ENCODE results near the gene PPIF.
A peak's percentile ranks its signal among the peaks of the same experiment; 100 is the strongest.

Gene PPIF

DNA sequence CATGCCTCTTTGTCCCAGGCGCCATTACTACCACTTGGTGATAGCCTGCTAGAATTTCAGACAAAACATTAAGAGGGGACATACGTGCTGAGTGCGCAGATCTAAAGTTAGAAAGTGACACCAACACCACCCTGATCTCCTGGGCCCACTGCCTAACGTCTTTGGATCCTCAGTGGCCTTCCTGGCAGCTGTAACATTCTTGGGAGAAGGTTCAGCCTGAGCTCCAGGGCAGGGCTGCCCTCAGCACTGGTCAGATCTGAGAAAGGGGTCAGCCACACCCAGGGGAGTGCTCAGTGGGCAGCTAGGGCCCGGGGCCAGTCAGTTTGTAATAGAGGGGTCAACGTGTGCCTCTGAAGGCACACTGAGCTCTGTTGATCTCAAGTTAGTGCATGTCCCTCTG lies 49.8 kb downstream of the PPIF start (continued):
- TF ChIP-seq, protein P1, sequence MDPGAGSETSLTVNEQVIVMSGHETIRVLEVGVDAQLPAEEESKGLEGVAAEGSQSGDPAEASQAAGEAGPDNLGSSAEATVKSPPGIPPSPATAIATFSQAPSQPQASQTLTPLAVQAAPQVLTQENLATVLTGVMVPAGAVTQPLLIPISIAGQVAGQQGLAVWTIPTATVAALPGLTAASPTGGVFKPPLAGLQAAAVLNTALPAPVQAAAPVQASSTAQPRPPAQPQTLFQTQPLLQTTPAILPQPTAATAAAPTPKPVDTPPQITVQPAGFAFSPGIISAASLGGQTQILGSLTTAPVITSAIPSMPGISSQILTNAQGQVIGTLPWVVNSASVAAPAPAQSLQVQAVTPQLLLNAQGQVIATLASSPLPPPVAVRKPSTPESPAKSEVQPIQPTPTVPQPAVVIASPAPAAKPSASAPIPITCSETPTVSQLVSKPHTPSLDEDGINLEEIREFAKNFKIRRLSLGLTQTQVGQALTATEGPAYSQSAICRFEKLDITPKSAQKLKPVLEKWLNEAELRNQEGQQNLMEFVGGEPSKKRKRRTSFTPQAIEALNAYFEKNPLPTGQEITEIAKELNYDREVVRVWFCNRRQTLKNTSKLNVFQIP (CRISPR knock-in tag; IDR thresholded peaks at IDR 0.05; ENCODE audit: borderline replicate concordance, low read depth): no peak
- no peak for TF ChIP-seq ZNF70 (CRISPR knock-in tag; IDR thresholded peaks at IDR 0.05)

DNA sequence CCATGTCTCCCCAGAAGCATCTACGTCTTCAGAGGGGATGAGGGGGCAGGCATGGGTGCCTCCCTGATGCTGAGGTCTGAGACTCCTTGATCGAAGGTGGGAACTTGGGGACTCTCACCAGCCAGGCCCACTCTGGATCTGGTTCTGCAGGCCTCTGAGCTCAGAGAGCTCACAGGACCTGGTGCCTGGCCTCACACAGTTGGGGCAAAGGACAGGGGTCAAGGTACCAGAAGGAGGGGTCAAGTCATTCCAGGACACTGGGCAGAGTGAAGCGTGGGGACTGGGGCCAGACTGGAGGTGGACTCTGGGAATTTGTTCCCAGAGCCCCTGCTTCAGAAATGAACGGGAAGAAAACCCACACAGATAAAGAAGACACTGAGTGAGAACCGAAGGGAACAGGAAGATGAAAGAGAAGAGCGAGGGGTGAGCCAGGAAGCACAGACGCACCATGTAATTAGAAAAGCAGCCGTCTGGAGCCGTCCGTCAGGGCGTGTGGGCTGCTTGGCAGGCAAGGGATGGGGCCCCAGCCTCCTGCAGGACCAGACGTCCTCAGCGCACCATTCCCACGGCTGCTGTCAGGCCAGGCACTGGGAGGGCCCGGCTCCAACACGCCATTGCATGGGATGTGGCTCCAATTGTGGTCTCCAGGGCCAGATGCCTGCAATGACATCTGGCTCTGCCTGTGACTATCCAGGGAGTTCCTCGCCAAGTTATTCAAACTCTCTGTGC lies 50.5 kb downstream of the PPIF start:
- ATAC-seq: no peak
- TF ChIP-seq TCF4 (CRISPR knock-in tag; IDR thresholded peaks at IDR 0.05; ENCODE audit: borderline replicate concordance): 0 out of 2 replicates have a peak, but pooled peaks have one; percentile 20
- TF ChIP-seq ZNF8 (CRISPR knock-in tag; IDR thresholded peaks at IDR 0.05): no peak
- no peak for TF ChIP-seq ISL1 (CRISPR knock-in tag; IDR thresholded peaks at IDR 0.05)
- TF ChIP-seq SNAI2 (CRISPR knock-in tag; IDR thresholded peaks at IDR 0.05): no peak
- no peak for TF ChIP-seq CSDC2 (CRISPR knock-in tag; IDR thresholded peaks at IDR 0.05)
- TF ChIP-seq ZFP30 (CRISPR knock-in tag; IDR thresholded peaks at IDR 0.05): no peak
- no peak for TF ChIP-seq ZC3H10 (CRISPR knock-in tag; IDR thresholded peaks at IDR 0.05)

- no peak for ATAC-seq
- TF ChIP-seq SNAI2 (CRISPR knock-in tag; IDR thresholded peaks at IDR 0.05) (no peak), ZNF8 (CRISPR knock-in tag; IDR thresholded peaks at IDR 0.05) (no peak), TOX (CRISPR knock-in tag; IDR thresholded peaks at IDR 0.05; ENCODE audit: borderline replicate concordance) (no peak), RARB (CRISPR knock-in tag; IDR thresholded peaks at IDR 0.05) (no peak)
Measured at GRCh38 chr10:79398642-79399041, 51.4 kb downstream of the PPIF start.

DNA sequence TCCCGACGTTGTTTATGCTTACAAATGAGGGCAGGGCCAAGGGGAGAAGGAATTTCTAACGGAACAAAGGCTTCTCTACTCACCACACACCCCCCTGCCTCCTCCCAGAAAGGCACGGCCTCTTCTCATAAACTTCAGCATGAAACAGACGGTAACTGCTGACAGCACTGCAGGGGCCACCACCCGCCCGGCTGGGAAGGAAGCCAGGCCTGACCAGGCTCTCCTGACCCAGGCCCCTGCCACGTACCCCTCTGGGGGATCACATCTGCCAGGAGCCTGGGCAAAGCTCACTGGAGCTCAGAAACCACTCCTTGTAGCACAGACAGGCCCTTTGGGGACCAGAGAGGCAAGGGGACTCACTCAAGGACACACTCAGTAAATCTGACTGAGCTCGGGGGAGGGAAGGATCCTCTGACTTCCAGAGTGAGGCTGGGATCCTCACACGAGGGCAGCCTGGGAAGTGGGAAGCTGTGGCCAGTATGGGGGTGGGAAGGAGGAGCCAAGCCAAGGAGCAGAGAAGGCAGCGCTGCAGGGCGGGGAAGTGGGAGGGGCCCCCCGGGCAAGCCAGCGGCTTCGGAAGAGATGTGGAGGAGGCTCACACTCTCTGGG lies 52.1 kb downstream of the PPIF start:
- no peak for TF ChIP-seq GLIS3 (CRISPR knock-in tag; IDR thresholded peaks at IDR 0.05)
- TF ChIP-seq ZNF70 (CRISPR knock-in tag; IDR thresholded peaks at IDR 0.05): no peak
- no peak for TF ChIP-seq PPARA (CRISPR knock-in tag; IDR thresholded peaks at IDR 0.05; ENCODE audit: borderline replicate concordance)
- TF ChIP-seq CSDC2 (CRISPR knock-in tag; IDR thresholded peaks at IDR 0.05): no peak
- no peak for TF ChIP-seq PATZ1 (CRISPR knock-in tag; IDR thresholded peaks at IDR 0.05; ENCODE audit: borderline replicate concordance)
- TF ChIP-seq ARNTL (CRISPR knock-in tag; IDR thresholded peaks at IDR 0.05; ENCODE audit: borderline replicate concordance, low read depth): no peak
- no peak for TF ChIP-seq ESRRG (CRISPR knock-in tag; IDR thresholded peaks at IDR 0.05)
- TF ChIP-seq ISL1 (CRISPR knock-in tag; IDR thresholded peaks at IDR 0.05): no peak
- TF ChIP-seq OSR1 (CRISPR knock-in tag; IDR thresholded peaks at IDR 0.05): no peak
- no peak for TF ChIP-seq ZNF565 (CRISPR knock-in tag; conservative IDR thresholded peaks at IDR 0.05; ENCODE audit: low read depth)
- TF ChIP-seq ZNF8 (CRISPR knock-in tag; IDR thresholded peaks at IDR 0.05): no peak
- no peak for TF ChIP-seq TCF4 (CRISPR knock-in tag; IDR thresholded peaks at IDR 0.05; ENCODE audit: borderline replicate concordance)
- peak; percentile 89 for ATAC-seq

GRCh38 chr10:79400146-79401004 lies 53.1 kb downstream of the PPIF start:
- peak; percentile 42 for ATAC-seq
- TF ChIP-seq ISL1 (CRISPR knock-in tag; IDR thresholded peaks at IDR 0.05) (0 out of 2 replicates have a peak, but pooled peaks have one; percentile 38), CSDC2 (CRISPR knock-in tag; IDR thresholded peaks at IDR 0.05) (no peak), CSRNP3 (CRISPR knock-in tag; IDR thresholded peaks at IDR 0.05) (no peak), ZNF8 (CRISPR knock-in tag; IDR thresholded peaks at IDR 0.05) (no peak), PPARA (CRISPR knock-in tag; IDR thresholded peaks at IDR 0.05; ENCODE audit: borderline replicate concordance) (no peak)
